ENCODE results near the gene OR10T2. TPM values are rescaled to one million over a fixed set of nuclear protein-coding genes. Genes with fewer than 3 reads are reported as not detected.
"Not testable (repeated sequence)": the region's sequence is repeated elsewhere in the genome, so short reads cannot be mapped to it uniquely, and the experiment has no call there.

Gene OR10T2
- not detected for polyA plus RNA-seq (ENCODE audit: insufficient read length)

GRCh38 chr1:158398818-158399514 is at the start of gene OR10T2:
TSS of gene OR10T2 (minus strand) at chr1:158399466. CDS start at chr1:158399466, 0 bp downstream.
- no peak for DNase-seq (ENCODE audit: low read depth)

- DNase-seq (ENCODE audit: low read depth), result no peak
Observed at GRCh38 chr1:158445376-158445775, 46.1 kb upstream of the OR10T2 start.

GRCh38 chr1:158434741-158435140 is 35.5 kb upstream of the OR10T2 start:
- no peak for DNase-seq (ENCODE audit: low read depth)

DNA sequence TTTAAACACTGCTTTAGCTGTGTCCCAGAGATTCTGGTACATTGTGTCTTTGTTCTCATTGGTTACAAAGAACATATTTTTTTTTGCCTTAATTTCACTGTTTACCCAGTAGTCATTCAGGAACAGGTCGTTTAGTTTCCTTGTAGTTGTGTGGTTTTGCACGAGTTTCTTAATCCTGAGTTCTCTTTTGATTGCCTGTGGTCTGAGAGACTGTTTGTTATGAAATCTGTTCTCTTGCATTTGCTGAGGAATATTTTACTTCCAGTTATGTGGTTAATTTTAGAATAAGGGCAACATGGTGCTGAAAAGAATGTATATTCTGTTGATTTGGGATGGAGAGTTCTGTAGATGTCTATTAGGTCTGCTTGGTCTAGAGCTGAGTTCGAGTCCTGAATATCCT is 30.9 kb upstream of the OR10T2 start:
- not testable (repeated sequence) for DNase-seq (ENCODE audit: low read depth)

DNA sequence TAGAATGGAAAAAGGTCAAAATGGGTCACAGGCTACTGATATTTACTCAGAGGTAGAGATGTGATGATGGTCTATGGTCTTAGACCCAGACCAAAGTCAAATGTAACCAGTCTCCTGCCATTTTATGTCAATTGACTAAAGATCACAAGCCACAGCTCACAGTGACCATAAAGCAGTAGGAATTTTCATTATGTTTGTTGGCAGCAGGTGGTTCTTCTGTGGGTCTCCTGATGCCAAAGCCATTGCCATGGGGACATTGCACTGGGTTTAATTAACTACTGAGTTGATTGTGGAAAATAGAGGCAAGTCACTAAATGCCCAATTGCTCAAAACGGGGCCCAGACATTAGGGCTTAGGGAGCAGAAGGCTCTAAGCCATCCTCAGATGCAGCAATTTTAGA is 26.9 kb upstream of the OR10T2 start, which contains the start of gene OR10K2:
Gene OR10K2, minus strand, starts transcription at position 101 of the 400 bp plus-strand sequence. CDS start 5,371 bp downstream, outside the sequence.
- no peak for DNase-seq (ENCODE audit: low read depth)

GRCh38 chr1:158425027-158425426 is 25.8 kb upstream of the OR10T2 start:
- DNase-seq (ENCODE audit: low read depth), result no peak

- no peak for DNase-seq (ENCODE audit: low read depth)
Observed at GRCh38 chr1:158422212-158422611, 22.9 kb upstream of the OR10T2 start.

DNA sequence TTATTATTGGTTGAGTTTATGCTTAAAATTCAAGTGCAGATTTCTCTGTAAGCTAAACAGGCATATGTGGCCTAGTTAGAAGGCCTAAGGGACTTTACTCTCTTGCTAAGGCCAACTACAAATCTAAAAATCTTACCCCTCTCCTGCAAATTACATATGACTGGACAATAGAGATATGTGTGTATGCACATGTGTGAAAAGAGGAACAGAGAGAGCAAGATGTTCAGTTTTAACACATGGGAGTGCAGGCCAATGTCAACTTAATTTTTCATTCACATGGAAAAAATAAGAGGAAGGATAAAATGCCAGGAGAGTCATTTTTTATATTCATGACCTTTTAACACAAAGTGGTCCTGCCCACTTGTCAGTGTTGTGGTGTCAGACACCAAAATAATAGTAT is 18.3 kb upstream of the OR10T2 start:
- DNase-seq (ENCODE audit: low read depth), result no peak

DNA sequence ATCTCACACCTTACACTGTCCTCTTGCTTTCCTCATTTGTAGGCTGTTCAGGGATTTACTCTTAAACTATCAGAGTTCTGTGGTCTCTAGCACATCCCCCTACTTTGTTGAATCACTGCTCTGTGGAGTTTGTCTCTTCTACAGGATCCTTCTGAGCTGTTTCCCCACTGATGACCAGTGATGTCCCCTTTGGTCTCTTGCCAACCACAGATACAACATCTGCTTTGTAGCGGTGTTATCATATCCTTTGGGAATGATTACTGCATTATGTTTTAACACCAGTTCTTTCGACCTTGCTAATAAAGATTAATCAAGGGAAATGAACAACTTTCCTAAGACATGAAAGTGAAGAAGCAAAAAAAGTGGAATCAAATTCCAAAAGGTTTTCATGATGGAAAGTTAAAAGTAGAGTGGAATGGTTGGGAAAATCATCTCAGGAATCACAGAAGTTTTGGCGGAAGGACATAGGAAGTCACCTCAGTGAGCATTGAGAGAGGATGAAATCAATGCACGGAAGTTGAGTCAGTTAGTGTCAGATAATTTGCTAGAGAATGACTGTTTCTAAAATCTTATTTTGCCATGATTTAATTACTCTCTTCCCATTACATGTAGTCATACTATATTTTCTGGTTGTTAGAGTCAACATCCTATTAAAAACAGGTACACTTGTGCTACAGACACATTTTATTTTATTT is 15.5 kb upstream of the OR10T2 start:
- no peak for DNase-seq (ENCODE audit: low read depth)

DNA sequence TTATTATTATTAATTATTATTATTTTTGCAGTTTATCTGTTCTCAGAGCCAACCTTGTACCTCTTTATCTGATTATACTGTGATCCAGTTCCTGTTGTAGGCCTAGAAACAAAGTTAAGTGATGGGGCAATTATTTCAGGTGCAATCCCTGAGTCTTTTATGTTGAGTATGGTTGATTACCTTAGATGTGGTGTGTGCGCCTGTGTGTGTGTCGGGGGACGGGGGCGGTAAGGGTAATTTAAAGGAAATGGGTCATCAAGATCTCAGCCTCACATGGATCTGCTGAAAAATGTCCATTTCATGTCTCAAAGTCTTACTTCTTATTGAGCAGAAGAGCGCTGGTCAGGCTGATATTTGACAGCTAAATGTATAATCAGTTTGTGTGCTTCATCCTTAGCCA is 7.8 kb upstream of the OR10T2 start:
- DNase-seq (ENCODE audit: low read depth), result no peak

DNA sequence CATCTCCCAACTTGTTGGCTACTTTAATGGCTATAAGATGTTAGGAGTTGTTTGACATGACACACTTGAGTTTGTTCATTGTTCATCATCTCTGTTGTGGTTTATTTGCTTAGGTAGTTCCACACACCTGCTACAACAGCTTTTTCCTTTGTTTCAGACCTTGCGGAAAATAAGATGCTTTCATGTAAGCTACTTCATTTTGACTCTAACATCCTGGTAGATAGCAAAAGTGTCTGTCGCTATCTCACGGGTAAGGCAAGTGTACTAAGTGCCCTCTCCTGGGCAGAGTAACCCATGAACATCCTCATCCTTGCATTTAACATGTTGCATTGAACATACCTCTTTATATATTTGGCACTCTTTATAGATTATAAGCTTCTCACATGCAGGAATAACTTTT is 1.6 kb upstream of the OR10T2 start:
- no peak for DNase-seq (ENCODE audit: low read depth)

DNA sequence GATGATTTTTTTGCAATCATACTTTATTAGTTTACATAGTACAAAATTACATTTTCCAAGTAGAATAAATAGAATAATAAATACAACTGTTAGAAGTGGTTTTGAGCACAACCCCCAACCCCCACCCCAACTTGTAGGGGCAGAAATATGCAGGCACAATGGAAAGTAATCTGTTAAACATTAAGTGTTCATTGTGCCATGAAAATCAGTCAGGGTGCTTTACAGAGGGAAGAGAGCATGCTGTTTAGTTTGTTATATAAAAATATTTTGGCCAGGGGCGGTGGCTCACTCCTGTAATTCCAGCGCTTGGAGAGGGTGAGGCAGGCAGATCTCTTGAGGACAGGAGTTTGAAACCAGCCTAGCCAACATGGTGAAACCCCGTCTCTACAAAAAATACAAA is 2.6 kb downstream of the OR10T2 start:
- no peak for DNase-seq (ENCODE audit: low read depth)

DNA sequence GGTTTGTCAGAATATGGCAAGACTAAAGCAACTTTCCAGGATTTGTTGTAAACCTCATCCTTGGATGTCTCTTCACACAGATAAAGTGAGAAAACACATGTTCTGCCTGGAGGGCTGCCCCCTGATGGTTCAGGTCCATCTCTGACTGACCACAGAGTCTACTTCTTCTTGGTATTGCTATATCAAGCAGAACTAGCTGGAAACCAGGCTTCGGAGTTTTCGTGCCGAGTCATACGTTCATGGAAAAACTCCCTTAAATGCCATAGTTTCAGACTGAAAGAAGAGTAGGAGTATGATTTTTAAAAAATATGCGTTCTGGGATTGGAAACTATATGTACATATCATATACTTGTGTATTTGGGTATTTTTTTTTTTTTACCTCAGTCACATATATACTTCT is 5.8 kb downstream of the OR10T2 start:
- no peak for DNase-seq (ENCODE audit: low read depth)

- no peak for DNase-seq (ENCODE audit: low read depth)
Observed at GRCh38 chr1:158391099-158391498, 8.2 kb downstream of the OR10T2 start.

GRCh38 chr1:158390331-158390730 is 8.9 kb downstream of the OR10T2 start:
- DNase-seq (ENCODE audit: low read depth), result no peak

- DNase-seq (ENCODE audit: low read depth), result no peak
Observed at GRCh38 chr1:158374860-158375259, 24.4 kb downstream of the OR10T2 start.

- not testable (repeated sequence) for DNase-seq (ENCODE audit: low read depth)
Observed at GRCh38 chr1:158374101-158374500, 25.2 kb downstream of the OR10T2 start.

- no peak for DNase-seq (ENCODE audit: low read depth)
Observed at GRCh38 chr1:158371188-158371953, 27.9 kb downstream of the OR10T2 start.

DNA sequence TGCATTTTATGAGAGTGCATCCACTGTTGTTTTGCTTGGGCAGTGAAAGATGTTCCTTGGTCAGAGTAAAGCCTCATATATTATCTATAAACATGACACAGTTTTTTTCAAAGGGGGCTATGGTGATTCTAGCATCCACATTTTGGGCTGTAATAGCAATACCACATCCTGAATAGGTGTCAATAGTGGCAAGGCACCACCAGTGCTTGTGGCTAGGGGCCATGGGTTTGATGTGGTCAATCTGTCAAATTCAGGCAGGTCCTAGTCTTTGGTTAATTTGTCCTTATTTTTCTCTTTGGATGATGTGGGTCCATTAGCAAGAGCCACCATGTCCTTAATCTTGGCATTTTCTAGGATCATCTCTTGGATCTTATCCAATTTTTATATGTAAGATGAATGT is 32.5 kb downstream of the OR10T2 start:
- DNase-seq (ENCODE audit: low read depth), result no peak

GRCh38 chr1:158362941-158363340 is 36.3 kb downstream of the OR10T2 start:
- no peak for DNase-seq (ENCODE audit: low read depth)

GRCh38 chr1:158362482-158362881 is 36.8 kb downstream of the OR10T2 start:
- DNase-seq (ENCODE audit: low read depth), result no peak

GRCh38 chr1:158357441-158357840 is 41.8 kb downstream of the OR10T2 start:
- DNase-seq (ENCODE audit: low read depth), result no peak

All from forelimb muscle (tissue), 1 donor.